H9 (cell line): Measurements from ENCODE around the gene ARHGAP26. TPM values are rescaled to one million over a fixed set of nuclear protein-coding genes. Genes with fewer than 3 reads are reported as not detected.

Source experiments
- DNase-seq: peaks from one replicate; pipeline ENCODE4 v3.0.0-alpha.2; 2017
- H2AFZ ChIP-seq: one replicate; pipeline ENCODE4 v1.6.1; 2013; ENCODE audit warnings: mild to moderate bottlenecking, low read length, control low read depth, moderate library complexity
- H2AK5ac ChIP-seq: 2 replicates; pipeline ENCODE4 v1.6.1; 2013; ENCODE audit warnings: low read length, control low read depth, mixed read lengths; ENCODE audit not compliant: insufficient read length
- H2BK120ac ChIP-seq: one replicate; pipeline ENCODE4 v1.6.1; 2013; ENCODE audit warnings: low read depth, mild to moderate bottlenecking, low read length, control low read depth, inconsistent platforms; ENCODE audit not compliant: poor library complexity, severe bottlenecking
- H2BK12ac ChIP-seq: 2 replicates; pipeline ENCODE4 v1.6.1; 2013; ENCODE audit warnings: low read length, control low read depth, mixed read lengths, low read depth; ENCODE audit not compliant: insufficient read length
- H2BK15ac ChIP-seq: 2 replicates; pipeline ENCODE4 v1.6.1; 2013; ENCODE audit warnings: low read depth, low read length, control low read depth
- H2BK20ac ChIP-seq: one replicate; pipeline ENCODE4 v1.6.1; 2013; ENCODE audit warnings: low read depth, mild to moderate bottlenecking, low read length, control low read depth, inconsistent platforms; ENCODE audit not compliant: poor library complexity, severe bottlenecking
- H2BK5ac ChIP-seq: 2 replicates; pipeline ENCODE4 v1.6.1; 2013; ENCODE audit warnings: low read length, control low read depth, mixed read lengths; ENCODE audit not compliant: insufficient read length
- H3K14ac ChIP-seq: 2 replicates; pipeline ENCODE4 v1.6.1; 2013; ENCODE audit warnings: low read length, control low read depth; ENCODE audit not compliant: insufficient read depth
- H3K18ac ChIP-seq: 2 replicates; pipeline ENCODE4 v1.6.1; 2013; ENCODE audit warnings: low read depth, mild to moderate bottlenecking, mixed read lengths, low read length, control low read depth; ENCODE audit not compliant: insufficient read length
- H3K23ac ChIP-seq: 2 replicates; pipeline ENCODE4 v1.6.1; 2013; ENCODE audit warnings: low read length, control low read depth, mixed read lengths, low read depth; ENCODE audit not compliant: insufficient read length
- H3K23me2 ChIP-seq: 2 replicates; pipeline ENCODE4 v1.6.1; 2013; ENCODE audit warnings: low read depth, mild to moderate bottlenecking, mixed read lengths, low read length, control low read depth; ENCODE audit not compliant: insufficient read length, poor library complexity, severe bottlenecking
- H3K27ac ChIP-seq: 2 replicates; pipeline ENCODE4 v1.5.1; 2013; ENCODE audit warnings: low read length, control low read depth, mixed read lengths, low read depth; ENCODE audit not compliant: insufficient read length
- H3K27me3 ChIP-seq: 2 replicates; pipeline ENCODE4 v1.6.1; 2013; ENCODE audit warnings: low read length, control low read depth, inconsistent platforms; ENCODE audit not compliant: insufficient read depth
- H3K4ac ChIP-seq: 2 replicates; pipeline ENCODE4 v1.6.1; 2013; ENCODE audit warnings: low read depth, mild to moderate bottlenecking, control low read depth, inconsistent platforms, low read length, moderate library complexity
- H3K4me1 ChIP-seq: 2 replicates; pipeline ENCODE4 v1.6.1; 2013; ENCODE audit warnings: low read length, control low read depth, inconsistent platforms; ENCODE audit not compliant: insufficient read depth
- H3K4me2 ChIP-seq: 2 replicates; pipeline ENCODE4 v1.6.1; 2013; ENCODE audit warnings: low read length, control low read depth, mixed read lengths; ENCODE audit not compliant: insufficient read length, insufficient read depth
- H3K56ac ChIP-seq: 2 replicates; pipeline ENCODE4 v1.6.1; 2013; ENCODE audit warnings: low read depth, mild to moderate bottlenecking, mixed read lengths, low read length, control low read depth; ENCODE audit not compliant: insufficient read length
- H3K79me1 ChIP-seq: 2 replicates; pipeline ENCODE4 v1.6.1; 2013; ENCODE audit warnings: low read depth, mild to moderate bottlenecking, moderate library complexity, low read length, control low read depth, inconsistent platforms; ENCODE audit not compliant: insufficient read depth, poor library complexity, severe bottlenecking
- H3K79me2 ChIP-seq: 2 replicates; pipeline ENCODE4 v1.6.1; 2013; ENCODE audit warnings: low read length, control low read depth, inconsistent platforms; ENCODE audit not compliant: insufficient read depth
- H3K9ac ChIP-seq: 2 replicates; pipeline ENCODE4 v1.6.1; 2013; ENCODE audit warnings: low read length, control low read depth, mixed read lengths; ENCODE audit not compliant: insufficient read length; ENCODE audit errors: extremely low read depth
- H3K9me3 ChIP-seq: one replicate; pipeline ENCODE4 v1.6.1; 2013; ENCODE audit warnings: low read depth, low read length, inconsistent platforms; ENCODE audit not compliant: control insufficient read depth
- H3T11ph ChIP-seq: one replicate; pipeline ENCODE4 v1.6.1; 2013; ENCODE audit warnings: mild to moderate bottlenecking, low read length, control low read depth, inconsistent platforms
- H4K20me1 ChIP-seq: one replicate; pipeline ENCODE4 v1.6.1; 2013; ENCODE audit not compliant: control insufficient read depth, insufficient read length, insufficient read depth
- H4K5ac ChIP-seq: 2 replicates; pipeline ENCODE4 v1.6.1; 2013; ENCODE audit warnings: low read depth, mild to moderate bottlenecking, mixed read lengths, low read length, control low read depth; ENCODE audit not compliant: insufficient read length
- H4K8ac ChIP-seq: replicated peaks from 2 replicates; pipeline ENCODE4 v1.6.1; 2013; ENCODE audit warnings: low read length, control low read depth, mixed read lengths, low read depth; ENCODE audit not compliant: insufficient read length
- H4K91ac ChIP-seq: 2 replicates; pipeline ENCODE4 v1.6.1; 2013; ENCODE audit warnings: low read depth, mild to moderate bottlenecking, moderate library complexity, mixed read lengths, low read length, control low read depth; ENCODE audit not compliant: insufficient read length
- H3K27ac Mint-ChIP-seq, 3 experiments: 2 replicates in 2 of 3; 3 replicates in 1 of 3; pipeline ENCODE4 v1.8.0; 2020 to 2021; ENCODE audit warnings: mixed read lengths in 3 of 3, mild to moderate bottlenecking in 1 of 3, moderate library complexity in 1 of 3
- H3K27me3 Mint-ChIP-seq: 2 replicates; pipeline ENCODE4 v1.8.0; 2021; ENCODE audit warnings: low read depth, mild to moderate bottlenecking, moderate library complexity, mixed read lengths
- H3K36me3 Mint-ChIP-seq, 3 experiments: 2 replicates in 2 of 3; 3 replicates in 1 of 3; pipeline ENCODE4 v1.8.0; 2020 to 2021; ENCODE audit warnings: low read depth in 3 of 3, mixed read lengths in 3 of 3; ENCODE audit not compliant: insufficient read depth in 1 of 3
- H3K4me1 Mint-ChIP-seq, 2 experiments: 2 replicates each; pipeline ENCODE4 v1.8.0; 2020; ENCODE audit warnings: mixed read lengths in 2 of 2
- H3K4me3 Mint-ChIP-seq, 2 experiments: 2 replicates in 1 of 2; 3 replicates in 1 of 2; pipeline ENCODE4 v1.8.0; 2020 to 2021; ENCODE audit warnings: mild to moderate bottlenecking in 2 of 2, mixed read lengths in 2 of 2, moderate library complexity in 1 of 2
- H3K9me3 Mint-ChIP-seq, 2 experiments: 2 replicates in 1 of 2; 3 replicates in 1 of 2; pipeline ENCODE4 v1.8.0; 2020; ENCODE audit warnings: mild to moderate bottlenecking in 2 of 2, mixed read lengths in 2 of 2, moderate library complexity in 1 of 2
- CTCF ChIP-seq: fragments of 200-600 bp; sonication (generic); conservative IDR thresholded peaks from 3 replicates; pipeline ENCODE4 v1.8.0; 2021; ENCODE audit warnings: antibody characterized with exemption, mild to moderate bottlenecking
- total RNA-seq: library from RNA; stranded (reverse); gene quantifications from 2 replicates; pipeline ENCODE4 v1.2.1, GENCODE V29; 2021

ARHGAP26 gene
- total RNA-seq, 1 experiment from 2014 or later, result 13.8 TPM

- Histone ChIP-seq H3K14ac (no peak overlapping the region), H3K4me1 (no peaks in the 10 kb centered on the region), H3K4me2 (no peak overlapping the region), H4K8ac (no peak overlapping the region), H3K23ac (no peak overlapping the region), H3K27ac (no peak overlapping the region), H3K27me3 (no peaks in the 10 kb centered on the region), H3T11ph (no peak overlapping the region), H3K9me3 (no peaks in the 10 kb centered on the region), H2AFZ (no peak overlapping the region), H3K4ac (no peak overlapping the region), H2AK5ac (no peak overlapping the region), H3K9ac (no peak overlapping the region), H3K18ac (no peak overlapping the region), H3K79me1 (no peaks in the 10 kb centered on the region), H3K23me2 (no peaks in the 10 kb centered on the region), H2BK20ac (no peak overlapping the region), H4K91ac (no peak overlapping the region), H2BK12ac (no peak overlapping the region), H3K56ac (no peak overlapping the region), H2BK5ac (no peak overlapping the region), H2BK15ac (no peak overlapping the region), H4K5ac (no peak overlapping the region), H3K79me2 (no peaks in the 10 kb centered on the region), H2BK120ac (no peak overlapping the region), H4K20me1 (no peaks in the 10 kb centered on the region)
- Mint-ChIP-seq H3K4me3 (no peak overlapping the region), H3K36me3 (peaks cover 6 to 8% (median 8%) of the 10 kb centered on the region in 3 experiments; a peak in 5 of 7 replicates), H3K27me3 (no peaks in the 10 kb centered on the region), H3K9me3 (no peaks in the 10 kb centered on the region), H3K4me1 (no peaks in the 10 kb centered on the region; a peak in 1 of 4 replicates), H3K27ac (no peak overlapping the region)
- TF ChIP-seq CTCF, result no peak
- DNase-seq, result no peak
Measured at GRCh38 chr5:143146161-143146560, 376.0 kb downstream of the ARHGAP26 start.
